ENCODE results near the gene LRIT2. TPM values are rescaled to one million over a fixed set of nuclear protein-coding genes. Genes with fewer than 3 reads are reported as not detected.

The LRIT2 gene
- total RNA-seq, 1 donor from 2014 or later: not detected

DNA sequence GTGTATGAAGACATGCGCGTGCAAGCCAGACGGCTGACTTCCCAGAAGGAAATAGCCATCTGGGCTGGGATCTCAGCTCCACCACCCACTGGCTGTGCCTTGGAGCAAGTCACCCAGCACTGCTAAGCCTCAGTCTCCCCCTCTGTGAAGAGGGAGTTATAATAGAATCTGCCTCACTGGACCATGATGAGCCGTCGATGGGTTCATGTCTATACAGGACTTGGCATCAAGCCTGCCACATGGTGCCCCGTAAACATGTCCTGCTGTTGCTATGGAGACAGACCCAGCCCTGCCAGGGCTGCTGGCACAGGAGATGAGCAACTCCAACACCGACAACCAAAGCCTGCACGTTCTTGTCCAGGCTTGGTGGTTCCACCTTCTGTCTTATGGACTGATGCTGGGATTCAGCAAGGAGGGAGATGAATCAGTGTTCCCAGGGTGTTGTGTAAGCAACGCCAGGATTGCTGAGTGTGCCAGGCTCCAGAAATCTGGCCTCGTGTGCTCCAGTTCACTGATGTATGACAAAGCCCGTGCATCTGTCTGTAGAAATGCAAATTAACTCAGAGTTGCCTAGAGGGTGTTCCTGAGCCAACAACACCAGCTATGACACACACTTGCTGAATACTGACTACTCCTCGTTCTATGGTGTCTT, 46.2 kb downstream of the LRIT2 start:
- no peaks in the 10 kb centered on the region for H3K36me3 Mint-ChIP-seq
- DNase-seq (ENCODE audit: extremely low spot score, unreplicated experiment): no peak
- no peaks in the 10 kb centered on the region for H3K9me3 Mint-ChIP-seq
- no peaks in the 10 kb centered on the region for H3K4me1 Mint-ChIP-seq (ENCODE audit: unreplicated experiment)
- TF ChIP-seq, protein P1, sequence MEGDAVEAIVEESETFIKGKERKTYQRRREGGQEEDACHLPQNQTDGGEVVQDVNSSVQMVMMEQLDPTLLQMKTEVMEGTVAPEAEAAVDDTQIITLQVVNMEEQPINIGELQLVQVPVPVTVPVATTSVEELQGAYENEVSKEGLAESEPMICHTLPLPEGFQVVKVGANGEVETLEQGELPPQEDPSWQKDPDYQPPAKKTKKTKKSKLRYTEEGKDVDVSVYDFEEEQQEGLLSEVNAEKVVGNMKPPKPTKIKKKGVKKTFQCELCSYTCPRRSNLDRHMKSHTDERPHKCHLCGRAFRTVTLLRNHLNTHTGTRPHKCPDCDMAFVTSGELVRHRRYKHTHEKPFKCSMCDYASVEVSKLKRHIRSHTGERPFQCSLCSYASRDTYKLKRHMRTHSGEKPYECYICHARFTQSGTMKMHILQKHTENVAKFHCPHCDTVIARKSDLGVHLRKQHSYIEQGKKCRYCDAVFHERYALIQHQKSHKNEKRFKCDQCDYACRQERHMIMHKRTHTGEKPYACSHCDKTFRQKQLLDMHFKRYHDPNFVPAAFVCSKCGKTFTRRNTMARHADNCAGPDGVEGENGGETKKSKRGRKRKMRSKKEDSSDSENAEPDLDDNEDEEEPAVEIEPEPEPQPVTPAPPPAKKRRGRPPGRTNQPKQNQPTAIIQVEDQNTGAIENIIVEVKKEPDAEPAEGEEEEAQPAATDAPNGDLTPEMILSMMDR (conservative IDR thresholded peaks at IDR 0.05): no peak
- H3K27me3 Mint-ChIP-seq: peaks cover 4% of the 10 kb centered on the region
- H3K4me3 Mint-ChIP-seq: no peak overlapping the region
- H3K27ac Mint-ChIP-seq: no peak overlapping the region

DNA sequence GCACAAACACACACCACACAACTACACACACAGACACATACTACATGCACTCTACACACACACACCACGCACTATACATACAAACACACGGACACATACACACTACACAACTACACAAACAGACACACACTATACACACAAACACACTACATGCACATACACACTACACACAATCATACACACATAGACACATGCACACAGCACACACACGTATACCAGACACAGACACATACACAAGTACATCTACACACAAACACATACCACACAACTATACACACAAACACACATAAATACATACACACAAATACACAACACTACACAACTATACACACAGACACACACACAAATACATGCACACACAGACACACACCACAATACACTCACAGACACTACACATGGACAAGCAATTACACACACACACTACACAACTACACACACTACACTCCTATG, 47.2 kb downstream of the LRIT2 start:
- TF ChIP-seq, protein P1 (conservative IDR thresholded peaks at IDR 0.05): no peak
- Mint-ChIP-seq H3K4me3 (no peak overlapping the region), H3K27me3 (peaks cover 4% of the 10 kb centered on the region), H3K4me1 (ENCODE audit: unreplicated experiment) (no peaks in the 10 kb centered on the region), H3K9me3 (no peaks in the 10 kb centered on the region), H3K36me3 (no peaks in the 10 kb centered on the region), H3K27ac (no peak overlapping the region)
- no peak for DNase-seq (ENCODE audit: extremely low spot score, unreplicated experiment)

DNA sequence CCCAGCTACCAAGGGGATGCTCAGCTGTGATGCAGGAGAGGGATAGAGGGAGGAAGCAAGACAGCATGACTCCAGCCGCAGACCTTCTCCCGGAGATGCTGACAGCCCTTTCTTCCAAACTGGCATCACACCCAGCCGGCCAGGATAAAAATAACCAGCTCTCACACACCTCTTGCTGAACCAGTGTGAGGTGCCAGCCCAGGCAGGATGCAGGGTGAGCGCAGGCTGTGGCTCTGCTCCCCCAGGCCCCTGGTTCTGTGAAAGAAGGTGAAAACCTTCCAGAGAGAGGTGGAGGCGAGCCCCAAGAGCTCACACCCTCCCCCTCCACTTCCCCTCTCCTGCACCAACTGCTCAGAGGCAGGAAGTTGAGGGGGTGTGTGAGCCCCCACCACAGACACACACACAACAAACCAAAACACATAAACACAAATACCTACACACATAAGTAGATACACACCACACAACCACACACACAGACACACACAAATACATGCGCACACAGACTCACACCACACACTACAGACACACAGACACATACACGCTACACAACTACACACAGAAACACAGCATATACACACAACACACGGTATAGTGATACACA, 47.7 kb downstream of the LRIT2 start:
- H3K9me3 Mint-ChIP-seq: no peaks in the 10 kb centered on the region
- H3K36me3 Mint-ChIP-seq: no peaks in the 10 kb centered on the region
- TF ChIP-seq, protein P1 (conservative IDR thresholded peaks at IDR 0.05): no peak
- no peak overlapping the region for H3K4me3 Mint-ChIP-seq
- DNase-seq (ENCODE audit: extremely low spot score, unreplicated experiment): no peak
- no peaks in the 10 kb centered on the region for H3K4me1 Mint-ChIP-seq (ENCODE audit: unreplicated experiment)
- H3K27me3 Mint-ChIP-seq: peaks cover 2% of the 10 kb centered on the region
- no peak overlapping the region for H3K27ac Mint-ChIP-seq

DNA sequence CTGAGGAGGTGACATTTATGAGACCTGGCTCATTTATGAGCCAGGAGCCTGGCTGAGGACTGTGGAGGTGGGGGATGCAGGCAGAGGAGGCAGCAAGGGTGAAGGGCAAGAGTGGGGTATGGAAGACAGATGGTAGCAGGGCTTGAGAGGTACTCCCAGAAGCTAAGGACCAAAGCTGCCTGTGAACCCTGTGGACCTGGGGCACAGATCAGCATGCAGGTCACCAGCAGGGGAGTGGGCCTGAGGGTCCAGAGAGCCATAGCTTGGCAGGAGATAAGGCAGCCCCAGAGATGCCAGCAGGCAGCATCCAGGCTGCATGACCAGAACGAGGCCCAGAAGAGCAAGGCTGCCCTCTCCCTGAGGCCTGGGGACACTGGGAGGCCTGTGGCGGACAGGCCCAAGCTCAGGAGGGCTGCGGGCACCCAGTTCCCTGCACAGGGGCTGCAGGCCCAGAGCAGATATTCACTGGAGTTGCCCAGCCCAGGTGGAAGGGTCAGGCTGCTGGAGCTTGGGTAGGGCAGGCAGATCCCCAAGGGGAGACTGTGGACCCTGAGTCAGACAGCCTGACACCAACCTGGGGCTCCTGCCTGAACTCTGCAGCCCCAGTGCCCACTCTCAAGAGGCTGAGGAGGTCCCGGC, 48.4 kb downstream of the LRIT2 start:
- TF ChIP-seq, protein P1 (conservative IDR thresholded peaks at IDR 0.05): no peak
- H3K4me1 Mint-ChIP-seq (ENCODE audit: unreplicated experiment): no peaks in the 10 kb centered on the region
- no peaks in the 10 kb centered on the region for H3K36me3 Mint-ChIP-seq
- no peaks in the 10 kb centered on the region for H3K9me3 Mint-ChIP-seq
- no peaks in the 10 kb centered on the region for H3K27me3 Mint-ChIP-seq
- no peak overlapping the region for H3K27ac Mint-ChIP-seq
- DNase-seq (ENCODE audit: extremely low spot score, unreplicated experiment): peak; percentile 50
- no peak overlapping the region for H3K4me3 Mint-ChIP-seq

DNA sequence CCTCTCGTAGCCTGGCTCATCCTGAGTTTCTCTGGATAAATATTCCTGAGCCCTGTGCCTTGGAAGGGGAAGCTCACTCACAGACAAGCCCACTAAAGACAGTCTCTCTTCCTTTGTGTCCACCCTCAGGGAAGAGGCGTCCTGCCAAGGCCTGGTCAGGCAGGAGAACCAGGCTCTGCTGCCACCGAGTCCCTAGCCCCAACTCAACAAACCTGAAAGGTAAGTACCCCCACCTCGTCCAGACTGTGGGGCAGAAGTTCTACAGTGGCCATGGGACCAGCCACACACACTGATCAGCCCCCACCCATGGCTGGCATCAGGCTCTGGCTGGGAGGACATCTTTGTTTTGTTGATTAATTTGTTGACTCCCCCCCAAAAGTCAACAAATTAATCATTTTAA, 49.0 kb downstream of the LRIT2 start:
- no peaks in the 10 kb centered on the region for H3K4me1 Mint-ChIP-seq (ENCODE audit: unreplicated experiment)
- DNase-seq (ENCODE audit: extremely low spot score, unreplicated experiment): peak; percentile 24
- no peaks in the 10 kb centered on the region for H3K27me3 Mint-ChIP-seq
- H3K27ac Mint-ChIP-seq: no peak overlapping the region
- H3K36me3 Mint-ChIP-seq: no peaks in the 10 kb centered on the region
- TF ChIP-seq, protein P1 (conservative IDR thresholded peaks at IDR 0.05): no peak
- no peak overlapping the region for H3K4me3 Mint-ChIP-seq
- no peaks in the 10 kb centered on the region for H3K9me3 Mint-ChIP-seq
